Measurements from ENCODE around the gene NAA50.

GRCh38 chr3:113695431-113695785 lies 50.6 kb downstream of the NAA50 start:
- no peak for TF ChIP-seq CTCF (IDR thresholded peaks at IDR 0.05; ENCODE audit: low read length)
- no peak for TF ChIP-seq EZH2 (optimal IDR thresholded peaks at IDR 0.05; ENCODE audit: low read depth, low read length)
- no peak for TF ChIP-seq EZH2phosphoT487 (IDR thresholded peaks at IDR 0.05; ENCODE audit: low read length)

All from MM.1S (cell line).